ENCODE data around the gene AXDND1. TPM values are rescaled to one million over a fixed set of nuclear protein-coding genes. Genes with fewer than 3 reads are reported as not detected.

The AXDND1 gene
- total and polyA plus RNA-seq, 2 of the 8 experiments (the other 6 are each of a cell fraction or from before 2014, with no cell fraction given), result 0.61 TPM; not detected in 1

DNA sequence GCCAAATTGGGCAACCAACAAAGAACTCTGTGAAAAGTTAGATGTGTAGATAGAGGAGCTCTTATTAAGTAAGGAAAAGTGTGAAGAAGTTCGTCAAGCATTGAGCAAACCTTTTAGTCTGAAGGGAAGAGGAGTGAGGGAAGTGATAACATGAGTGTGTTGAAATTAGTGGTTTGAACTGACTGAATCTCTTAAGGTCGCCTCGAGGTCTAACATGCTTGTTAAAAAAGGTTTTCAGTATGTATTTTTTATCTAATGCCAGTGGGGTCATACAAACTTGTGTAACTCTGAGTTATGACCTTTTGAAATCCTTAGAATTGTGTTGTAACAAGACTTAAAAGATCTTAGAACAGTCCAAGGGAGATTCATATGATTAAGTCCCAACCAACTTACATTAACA, 38.1 kb upstream of the AXDND1 start:
- no peak overlapping the region for H2BK5ac ChIP-seq (ENCODE audit: low read depth, low read length)
- H3K4me2 ChIP-seq (ENCODE audit: insufficient read depth in 1 of 2, low read depth in 2 of 2, low read length in 2 of 2), result no peak overlapping the region
- H4K5ac ChIP-seq (ENCODE audit: insufficient read length, low read depth, low read length), result no peak overlapping the region
- H2AFZ ChIP-seq (ENCODE audit: low read length), result no peak overlapping the region
- H4K8ac ChIP-seq (ENCODE audit: extremely low read depth, insufficient read depth, low read length), result no peak overlapping the region
- no peaks in the 10 kb centered on the region for H3K9me3 ChIP-seq (ENCODE audit: insufficient read depth in 2 of 2, low read depth in 1 of 2, low read length in 1 of 2)
- H2BK120ac ChIP-seq (replicated peaks; ENCODE audit: low read depth, low read length), result no peak overlapping the region
- ChIA-PET CTCF (ENCODE audit: partially characterized antibody) (interaction anchor here (0.6 to 1.0 kb wide), 2 partner anchors 258 to 687 kb away, joined by 3 to 4 read pairs; no protein-coding TSS in a partner anchor), POLR2A (ENCODE audit: partially characterized antibody) (no interaction called here)
- FAIRE-seq (no peak), DNase-seq (ENCODE audit: low read depth in 1 of 2, low spot score in 2 of 2) (no peak)
- H3K23ac ChIP-seq (ENCODE audit: insufficient read length), result no peak overlapping the region
- H3K27me3 ChIP-seq (replicated peaks in 1 of 4; ENCODE audit: control insufficient read depth in 3 of 4, extremely low read depth in 1 of 4, insufficient read depth in 3 of 4, low read length in 3 of 4), result no peaks in the 10 kb centered on the region
- H3K18ac ChIP-seq (ENCODE audit: extremely low read depth, low read length), result no peak overlapping the region
- H3K23me2 ChIP-seq (ENCODE audit: low read depth, low read length), result no peaks in the 10 kb centered on the region
- H3K27ac ChIP-seq (ENCODE audit: low read depth, low read length), result no peak overlapping the region
- TF ChIP-seq KDM1A (IDR thresholded peaks at IDR 0.05; ENCODE audit: borderline replicate concordance, low read length), result no peak
- TF ChIP-seq ZNF274 (IDR thresholded peaks at IDR 0.05; ENCODE audit: borderline replicate concordance, extremely low read depth, low read length), result no peak
- no peak for TF ChIP-seq KDM4A (IDR thresholded peaks at IDR 0.05; ENCODE audit: low read depth, low read length, severe bottlenecking)
- TF ChIP-seq TCF12 (IDR thresholded peaks at IDR 0.05; ENCODE audit: low read depth, low read length), result no peak
- TF ChIP-seq POLR2AphosphoS5 (IDR thresholded peaks at IDR 0.05; ENCODE audit: low read depth, low read length), result no peak
- TF ChIP-seq BCL11A (IDR thresholded peaks at IDR 0.05; ENCODE audit: low read depth in 2 of 2, low read length in 2 of 2), result no peak
- TF ChIP-seq RBBP5 (IDR thresholded peaks at IDR 0.05; ENCODE audit: borderline replicate concordance, low read depth, low read length), result no peak
- no peak for TF ChIP-seq BRCA1 (IDR thresholded peaks at IDR 0.05; ENCODE audit: low read depth, low read length)
- TF ChIP-seq CHD2 (IDR thresholded peaks at IDR 0.05; ENCODE audit: low read length), result no peak
- no peak for TF ChIP-seq SUZ12 (IDR thresholded peaks at IDR 0.05; ENCODE audit: low read length)
- TF ChIP-seq TEAD4 (IDR thresholded peaks at IDR 0.05; ENCODE audit: low read depth, low read length), result no peak
- no peak for TF ChIP-seq CHD1 (IDR thresholded peaks at IDR 0.05; ENCODE audit: low read depth, low read length)
- TF ChIP-seq, protein P1, sequence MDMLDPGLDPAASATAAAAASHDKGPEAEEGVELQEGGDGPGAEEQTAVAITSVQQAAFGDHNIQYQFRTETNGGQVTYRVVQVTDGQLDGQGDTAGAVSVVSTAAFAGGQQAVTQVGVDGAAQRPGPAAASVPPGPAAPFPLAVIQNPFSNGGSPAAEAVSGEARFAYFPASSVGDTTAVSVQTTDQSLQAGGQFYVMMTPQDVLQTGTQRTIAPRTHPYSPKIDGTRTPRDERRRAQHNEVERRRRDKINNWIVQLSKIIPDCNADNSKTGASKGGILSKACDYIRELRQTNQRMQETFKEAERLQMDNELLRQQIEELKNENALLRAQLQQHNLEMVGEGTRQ (IDR thresholded peaks at IDR 0.05; ENCODE audit: low read length), result no peak
- no peak for TF ChIP-seq SP2 (IDR thresholded peaks at IDR 0.05; ENCODE audit: low read length)
- no peak for TF ChIP-seq BACH1 (IDR thresholded peaks at IDR 0.05; ENCODE audit: low read length)
- no peak overlapping the region for H3K56ac ChIP-seq (replicated peaks; ENCODE audit: insufficient read length, low read depth, low read length)
- no peak overlapping the region for H3K4ac ChIP-seq (replicated peaks; ENCODE audit: insufficient read length, low read depth, low read length)
- H2BK12ac ChIP-seq (ENCODE audit: low read depth, low read length), result no peak overlapping the region
- H4K91ac ChIP-seq (replicated peaks; ENCODE audit: insufficient read length, low read length), result no peak overlapping the region
- H2BK15ac ChIP-seq (ENCODE audit: low read length), result no peak overlapping the region
- H3K9ac ChIP-seq (replicated peaks in 1 of 4; ENCODE audit: extremely low read depth in 1 of 4, low read depth in 3 of 4, low read length in 3 of 4), result no peak overlapping the region
- no peak overlapping the region for H2AK5ac ChIP-seq (ENCODE audit: low read depth, low read length)
- WGBS, 2 experiments (ENCODE audit: extremely low coverage in 1 of 2, insufficient coverage in 1 of 2, insufficient read length in 1 of 2, insufficient replicate concordance in 2 of 2, low coverage in 1 of 2, low lambda C conversion rate in 2 of 2, missing lambda C conversion rate in 1 of 2), result 84% methylated on average over 3 of the region's 3 CpGs; no CpG with 5 or more reads in 1 of the 2 experiments
- no peaks in the 10 kb centered on the region for H3K79me2 ChIP-seq (ENCODE audit: control insufficient read depth in 1 of 2, insufficient read depth in 2 of 2, low read length in 2 of 2)
- no peaks in the 10 kb centered on the region for H3K79me1 ChIP-seq (ENCODE audit: low read depth, low read length)
- no peaks in the 10 kb centered on the region for H3K36me3 ChIP-seq (ENCODE audit: control insufficient read depth in 2 of 4, insufficient read depth in 4 of 4, low read length in 3 of 4)
- H4K20me1 ChIP-seq (replicated peaks in 1 of 2; ENCODE audit: control insufficient read depth in 1 of 2, insufficient read depth in 2 of 2, low read length in 2 of 2), result no peaks in the 10 kb centered on the region
- H3K4me1 ChIP-seq (replicated peaks in 1 of 4; ENCODE audit: control insufficient read depth in 3 of 4, insufficient read depth in 4 of 4, low read length in 3 of 4), result no peaks in the 10 kb centered on the region
- no peak overlapping the region for H2BK20ac ChIP-seq (ENCODE audit: low read length)
- no peak overlapping the region for H3K14ac ChIP-seq (ENCODE audit: insufficient read length)
- no peak overlapping the region for H3K4me3 ChIP-seq (ENCODE audit: extremely low read depth in 1 of 4, insufficient read depth in 2 of 4, low read depth in 3 of 4, low read length in 4 of 4)
